Activated T-cell treated with anti-CD3 and anti-CD28 coated beads, Interleukin-2, amount 50 U/mL, for 48 hours (primary cell): ENCODE results near the gene CTF1.
"Not testable (repeated sequence)": the region's sequence is repeated elsewhere in the genome, so short reads cannot be mapped to it uniquely, and the experiment has no call there.

Experiments
- DNase-seq, 2 experiments: peaks; one replicate each; pipeline ENCODE4 v3.0.0-alpha.2; 2020

CTF1 gene

DNA sequence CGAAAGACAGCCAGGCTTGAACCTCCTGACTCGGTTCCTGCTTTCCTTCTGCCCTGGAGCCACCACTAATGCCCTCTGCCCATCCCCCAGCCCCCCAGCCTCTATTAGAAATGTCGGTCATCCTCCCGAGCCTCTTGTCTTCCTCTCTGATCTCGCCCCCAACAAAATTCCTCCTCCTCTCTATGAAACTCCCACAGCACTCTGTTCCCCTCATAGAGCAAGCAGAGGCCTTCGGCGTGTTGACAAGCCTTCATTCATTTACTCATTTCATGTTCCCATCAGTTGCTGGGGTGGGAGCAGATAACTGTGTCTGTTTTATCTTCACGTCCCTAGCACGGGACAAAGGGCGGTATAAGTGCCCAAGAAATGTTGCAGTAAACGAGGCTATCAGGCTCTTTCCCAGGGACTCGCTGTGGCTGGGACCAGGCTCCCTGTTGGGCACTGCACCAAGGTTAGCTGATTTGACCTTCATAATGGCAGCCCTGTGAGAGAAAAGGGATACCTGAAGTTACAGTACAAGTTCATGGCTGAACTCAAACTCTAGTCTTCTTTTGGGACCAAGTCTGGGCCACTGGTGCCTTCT, 34.7 kb downstream of the CTF1 start:
- no peak for DNase-seq

DNA sequence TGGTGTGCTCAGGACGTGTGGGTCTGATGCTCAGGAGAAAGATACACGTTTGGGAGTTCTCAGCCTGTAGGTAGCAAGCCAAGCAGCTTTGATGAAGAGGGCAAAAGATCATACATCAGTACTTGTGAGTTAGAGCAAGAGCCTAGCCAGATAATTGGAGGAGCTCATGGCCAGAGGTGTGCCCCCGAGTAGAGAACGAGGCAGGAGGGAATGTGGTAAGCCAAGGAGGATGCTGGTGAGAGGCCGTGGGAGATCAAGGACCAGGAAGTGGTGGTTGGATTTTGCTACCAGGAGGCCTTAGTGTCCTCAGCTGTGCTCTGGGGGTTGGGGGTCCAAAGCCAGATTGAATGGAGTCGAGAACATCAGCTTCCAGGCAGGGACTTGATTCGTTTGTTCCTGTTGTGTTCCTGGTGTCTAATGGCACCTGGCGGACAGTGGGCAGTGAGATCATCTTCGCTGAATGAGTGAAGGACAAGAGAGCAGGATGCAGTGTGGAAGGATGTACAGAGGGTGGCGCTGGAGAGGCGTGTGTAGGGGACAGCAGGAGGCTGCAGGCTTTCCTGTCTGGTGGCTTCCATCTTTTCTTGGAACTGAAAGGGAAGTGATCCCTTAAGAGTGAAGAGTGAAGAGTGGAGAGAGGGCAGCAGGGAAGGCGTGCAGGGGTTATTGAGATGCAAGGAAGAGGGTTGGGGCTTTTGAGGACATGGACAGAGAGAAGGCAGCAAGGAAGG, 38.6 kb downstream of the CTF1 start:
- peak; percentile 62 to 69 for DNase-seq

DNA sequence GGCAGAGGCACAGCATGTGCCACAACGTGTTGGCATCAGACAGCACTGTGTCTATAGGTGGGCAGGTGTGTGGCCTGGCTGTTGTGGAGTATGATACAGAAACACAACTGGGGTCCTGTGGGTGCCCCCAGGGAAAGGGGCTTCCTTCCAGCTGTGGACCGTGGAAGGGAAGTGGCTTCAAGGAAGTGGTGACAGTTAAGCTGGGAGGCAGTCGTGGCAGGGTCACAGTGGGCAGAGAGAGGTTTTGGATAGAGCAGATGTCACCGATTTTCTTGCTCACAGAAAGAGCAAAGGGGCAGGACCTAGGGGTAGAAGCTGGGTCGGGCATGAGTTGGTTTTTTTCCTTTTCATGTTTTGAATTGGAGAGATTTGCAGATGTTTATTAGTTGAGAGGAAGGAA, 41.3 kb downstream of the CTF1 start:
- DNase-seq, result no peak

DNA sequence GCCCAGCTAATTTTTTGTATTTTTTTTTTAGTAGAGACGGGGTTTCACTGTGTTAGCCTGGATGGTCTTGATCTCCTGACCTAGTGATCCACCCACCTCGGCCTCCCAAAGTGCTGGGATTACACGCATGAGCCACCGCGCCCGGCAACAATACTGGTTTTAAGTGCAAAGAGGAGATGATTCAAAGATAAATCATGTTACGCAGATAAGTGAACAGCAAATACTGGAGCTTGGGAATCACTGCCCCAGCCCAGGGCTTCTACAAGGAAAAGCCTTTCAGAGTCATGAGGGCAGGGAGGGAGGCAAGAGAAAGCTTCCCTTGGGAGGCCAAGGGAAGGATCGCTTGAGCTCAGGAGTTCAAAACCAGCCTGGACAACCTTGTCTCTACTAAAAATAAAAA, 43.2 kb downstream of the CTF1 start:
- not testable (repeated sequence) for DNase-seq

DNA sequence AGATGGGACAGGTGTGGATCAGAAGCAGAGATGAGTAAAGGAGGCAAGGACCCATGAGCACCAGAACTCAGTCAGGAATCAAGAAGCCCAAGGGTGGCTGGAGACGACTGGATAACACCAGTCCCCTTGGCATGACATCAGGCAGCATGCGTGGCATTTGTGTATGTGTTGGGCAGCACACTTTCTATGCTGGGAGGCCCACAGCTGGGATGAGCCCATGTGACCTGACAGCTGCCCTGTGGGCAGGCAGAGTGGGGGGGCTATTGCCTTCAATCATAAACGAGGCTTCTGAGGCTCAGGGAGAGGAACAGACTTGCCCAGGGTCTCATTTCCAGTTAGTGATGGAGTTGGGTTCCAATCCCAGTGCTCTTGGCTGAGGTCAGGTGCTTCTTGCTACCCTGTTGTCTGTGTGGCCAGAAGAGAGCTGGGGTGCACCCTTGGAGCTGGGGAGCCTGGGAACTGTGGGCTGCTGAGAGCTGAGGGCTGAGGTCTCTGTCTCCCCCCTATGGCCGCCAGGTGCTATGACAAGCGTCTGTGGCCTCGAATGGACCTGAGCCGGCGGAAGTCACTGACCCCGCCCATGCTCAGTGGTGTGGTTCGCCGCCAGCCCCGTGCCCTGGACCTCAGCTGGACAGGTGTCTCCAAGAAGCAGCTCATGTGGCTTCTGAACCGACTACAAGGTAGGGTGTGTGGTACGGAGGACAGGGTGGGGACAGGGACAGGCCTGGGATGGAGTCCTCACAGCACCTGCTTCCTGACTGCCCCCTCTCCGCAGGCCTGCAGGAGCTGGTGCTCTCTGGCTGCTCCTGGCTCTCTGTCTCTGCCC, 45.4 kb downstream of the CTF1 start:
- peak; percentile 78 to 83 for DNase-seq

DNA sequence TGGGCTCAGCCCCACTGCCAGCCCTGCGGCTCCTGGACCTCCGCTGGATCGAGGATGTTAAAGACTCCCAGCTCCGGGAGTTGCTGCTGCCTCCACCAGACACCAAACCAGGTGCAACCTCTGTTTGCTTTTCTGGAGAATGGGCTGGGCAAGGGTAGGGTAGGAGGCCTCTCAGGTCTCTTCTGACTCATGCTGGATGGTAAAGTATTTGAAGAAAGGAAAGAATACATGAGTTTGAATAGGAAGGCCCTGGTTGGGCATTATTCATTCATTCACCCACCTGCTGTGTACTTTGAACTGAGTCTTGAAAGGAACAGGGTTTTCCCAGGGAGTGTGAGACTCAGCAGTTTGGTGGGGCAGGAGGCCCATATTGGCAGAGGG, 46.0 kb downstream of the CTF1 start:
- DNase-seq, result no peak

DNA sequence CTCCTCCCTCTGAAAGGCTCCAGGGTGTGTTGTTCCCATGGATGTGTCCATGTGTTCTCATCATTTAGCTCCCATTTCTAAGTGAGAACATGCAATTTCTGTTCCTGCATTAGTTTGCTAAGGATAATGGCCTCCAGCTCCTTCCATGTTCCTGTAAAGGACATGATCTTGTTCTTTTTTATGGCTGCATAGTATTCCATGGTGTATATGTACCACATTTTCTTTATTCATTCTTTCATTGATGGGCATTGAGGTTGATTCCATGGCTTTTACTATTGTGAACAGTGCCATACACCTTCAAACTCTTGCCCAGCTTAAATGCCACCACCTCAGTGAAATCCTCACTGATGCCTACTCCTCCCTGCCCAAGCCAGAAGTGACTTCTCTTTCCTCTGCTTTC, 47.9 kb downstream of the CTF1 start:
- no peak for DNase-seq

DNA sequence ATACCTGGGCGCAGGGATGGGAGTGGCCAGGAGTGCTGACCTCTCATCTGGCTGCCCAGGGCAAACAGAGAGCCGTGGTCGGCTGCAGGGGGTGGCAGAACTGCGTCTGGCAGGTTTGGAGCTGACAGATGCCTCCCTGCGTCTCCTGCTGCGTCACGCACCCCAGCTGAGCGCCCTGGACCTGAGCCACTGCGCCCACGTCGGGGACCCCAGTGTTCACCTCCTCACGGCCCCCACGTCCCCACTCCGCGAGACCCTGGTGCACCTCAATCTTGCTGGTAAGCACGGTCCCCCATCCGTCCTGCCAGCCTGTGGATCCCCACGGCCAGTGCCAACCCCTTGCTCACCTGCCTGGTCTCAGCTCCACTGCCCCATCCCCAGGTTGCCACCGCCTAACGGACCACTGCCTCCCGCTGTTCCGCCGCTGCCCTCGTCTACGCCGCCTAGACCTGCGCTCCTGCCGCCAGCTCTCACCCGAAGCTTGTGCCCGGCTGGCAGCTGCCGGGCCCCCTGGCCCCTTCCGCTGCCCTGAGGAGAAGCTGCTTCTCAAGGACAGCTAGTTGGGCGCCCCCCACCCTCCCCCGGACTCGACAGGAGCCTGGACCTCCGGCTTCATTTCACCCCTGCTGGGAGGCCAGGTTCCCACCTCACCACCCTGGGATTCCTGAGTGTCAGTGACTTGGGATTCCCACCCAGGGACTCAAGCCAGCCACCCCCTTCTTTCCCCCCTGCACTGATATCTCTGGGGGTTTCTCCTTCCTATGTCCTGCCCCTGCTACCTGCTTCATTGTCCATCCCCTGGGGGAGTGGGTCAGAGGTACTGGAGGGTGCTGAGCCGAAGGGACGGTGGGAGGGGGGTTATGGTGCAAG, 50.5 kb downstream of the CTF1 start:
- DNase-seq, result no peak

DNA sequence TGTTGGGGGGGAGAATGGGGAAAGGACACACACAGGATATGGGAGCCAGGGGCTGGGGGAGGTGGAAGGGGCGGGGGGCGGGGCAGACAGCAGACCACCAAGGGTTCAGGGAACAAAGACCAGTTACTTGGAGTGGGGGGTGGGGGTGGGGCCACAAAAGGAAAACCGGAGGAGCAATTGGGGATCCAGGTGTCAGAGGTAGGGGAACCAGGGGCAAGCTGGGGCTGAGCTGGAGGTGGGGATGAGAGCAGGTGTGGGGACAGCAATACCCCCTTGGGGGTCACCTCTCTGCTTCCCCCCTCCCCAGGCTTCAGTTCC, 51.1 kb downstream of the CTF1 start:
- no peak for DNase-seq

DNA sequence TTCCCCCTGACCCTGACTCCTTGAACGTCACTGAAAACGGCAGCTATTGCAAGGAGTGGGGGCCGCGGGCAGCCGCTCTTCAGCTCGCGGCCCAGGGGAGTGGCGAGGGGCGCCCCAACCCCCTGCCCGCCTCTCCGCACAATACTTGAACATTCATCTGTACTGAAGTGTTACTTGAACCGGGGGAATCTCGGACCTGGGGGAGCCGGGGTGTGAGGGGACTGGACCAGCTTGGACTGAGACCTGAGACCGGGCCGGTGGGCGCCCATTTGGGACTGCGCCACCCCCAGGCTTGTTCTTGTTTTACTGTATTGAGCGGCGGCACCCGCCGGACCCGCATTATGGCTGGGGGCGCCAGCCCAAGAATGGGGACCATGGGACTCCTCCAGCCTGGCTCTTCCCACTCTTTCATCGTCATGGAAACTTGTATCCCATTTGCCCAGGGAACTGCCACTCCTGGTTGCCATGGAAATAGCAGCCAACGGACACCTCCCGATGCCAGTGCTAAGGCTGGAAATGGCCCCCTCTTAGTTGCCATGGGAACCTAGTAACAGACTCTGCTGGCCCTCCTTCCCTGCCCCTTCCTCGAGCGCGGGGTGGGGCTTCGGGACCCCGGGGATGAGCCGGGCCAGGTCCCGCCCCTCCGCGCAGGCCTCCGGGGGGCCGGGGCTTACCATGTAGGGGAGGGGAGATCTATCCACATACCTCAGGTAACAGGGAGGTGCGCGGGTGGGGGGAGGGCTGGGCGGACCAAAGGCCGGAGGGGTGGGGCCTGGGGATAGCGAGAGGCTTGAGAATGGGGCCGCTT, 51.6 kb downstream of the CTF1 start:
- no peak for DNase-seq

DNA sequence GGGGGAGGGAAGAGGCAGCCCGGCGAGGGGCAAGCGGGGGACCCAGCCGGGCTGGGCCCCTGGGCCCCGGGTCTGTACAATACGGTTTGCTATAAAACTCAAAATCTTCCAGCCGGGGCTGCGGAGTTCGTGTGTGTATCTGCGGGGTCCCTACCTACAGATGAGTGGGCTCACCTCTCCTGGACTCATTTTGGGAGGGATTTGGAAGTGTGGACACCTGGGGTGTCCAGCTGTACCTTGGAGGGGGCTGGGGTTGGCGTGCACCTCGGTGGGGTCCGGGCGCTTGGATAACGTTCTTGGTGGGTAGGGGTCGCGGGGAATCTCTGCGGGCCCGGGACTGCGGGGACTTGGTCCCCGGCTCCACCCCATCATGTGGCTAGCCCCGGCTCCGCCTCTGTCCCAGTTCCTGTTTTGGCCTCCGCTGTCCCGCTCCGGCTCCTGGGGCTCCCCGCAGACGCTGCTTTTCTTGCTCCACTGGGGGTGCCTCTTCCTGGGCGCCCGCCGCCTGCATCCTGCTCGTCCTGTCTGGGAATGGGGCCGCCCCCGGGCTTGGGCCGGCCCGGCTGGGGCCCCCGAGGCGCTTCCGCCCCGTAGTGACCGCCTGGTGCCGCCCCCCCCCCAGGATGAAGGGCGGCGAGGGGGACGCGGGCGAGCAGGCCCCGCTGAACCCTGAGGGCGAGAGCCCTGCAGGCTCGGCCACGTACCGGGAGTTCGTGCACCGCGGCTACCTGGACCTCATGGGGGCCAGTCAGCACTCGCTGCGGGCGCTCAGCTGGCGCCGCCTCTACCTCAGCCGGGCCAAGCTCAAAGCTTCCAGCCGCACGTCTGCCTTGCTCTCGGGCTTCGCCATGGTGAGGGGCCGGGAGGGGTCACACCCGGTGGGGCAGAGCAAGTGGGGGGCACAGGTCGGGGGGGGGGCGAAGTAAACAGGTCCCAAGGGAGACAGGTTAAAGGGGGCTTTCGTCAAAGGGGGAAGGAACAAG, 52.5 kb downstream of the CTF1 start, which contains the start of gene ORAI3:
ORAI3 (plus strand) TSS at position 402 of the 983 bp plus-strand sequence; CDS start at position 624, 222 bp downstream.
- peak; percentile 55 to 70 for DNase-seq

DNA sequence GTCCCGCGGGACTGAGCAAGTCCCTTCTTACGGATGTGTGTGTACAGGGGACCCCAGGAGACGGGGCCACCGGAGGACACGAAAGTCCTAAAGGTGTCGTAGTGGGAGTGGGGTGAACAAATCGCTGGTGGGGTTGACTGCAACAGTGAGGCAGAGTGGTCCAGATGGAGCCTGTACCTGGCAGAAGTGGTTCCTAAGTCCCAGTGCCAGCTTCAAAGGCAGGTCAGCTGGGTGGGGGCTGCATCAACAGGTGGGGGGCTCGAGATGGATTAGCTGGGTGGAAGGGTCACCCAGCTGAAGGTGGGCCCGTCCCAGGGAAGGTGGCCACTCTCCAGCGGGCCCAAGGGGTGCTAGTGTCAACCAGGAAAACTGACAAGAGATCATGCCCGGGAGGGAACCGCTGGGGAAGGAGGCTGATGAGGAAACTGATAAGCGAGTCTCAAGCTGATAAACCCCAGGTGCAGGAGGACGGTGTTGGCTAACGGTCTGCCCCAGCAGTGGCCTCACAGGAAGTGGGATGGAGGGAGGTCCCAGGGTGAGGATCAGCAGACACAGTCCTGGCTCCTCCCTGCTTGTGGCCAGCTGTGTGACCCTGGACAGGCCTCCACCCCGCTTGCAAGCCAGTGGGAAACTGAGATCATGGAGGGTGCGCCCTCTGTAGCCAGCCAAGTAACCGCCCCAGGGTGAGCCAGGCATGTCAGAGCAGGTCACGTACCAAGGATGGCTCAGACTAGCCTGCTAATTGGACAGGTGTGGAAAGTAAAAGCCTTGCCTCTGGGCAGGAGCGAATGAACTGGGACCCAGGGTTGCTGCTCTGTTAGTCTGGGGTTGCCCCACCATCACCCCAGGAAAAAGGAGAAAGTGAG, 53.5 kb downstream of the CTF1 start:
- peak; percentile 56 to 67 for DNase-seq

DNA sequence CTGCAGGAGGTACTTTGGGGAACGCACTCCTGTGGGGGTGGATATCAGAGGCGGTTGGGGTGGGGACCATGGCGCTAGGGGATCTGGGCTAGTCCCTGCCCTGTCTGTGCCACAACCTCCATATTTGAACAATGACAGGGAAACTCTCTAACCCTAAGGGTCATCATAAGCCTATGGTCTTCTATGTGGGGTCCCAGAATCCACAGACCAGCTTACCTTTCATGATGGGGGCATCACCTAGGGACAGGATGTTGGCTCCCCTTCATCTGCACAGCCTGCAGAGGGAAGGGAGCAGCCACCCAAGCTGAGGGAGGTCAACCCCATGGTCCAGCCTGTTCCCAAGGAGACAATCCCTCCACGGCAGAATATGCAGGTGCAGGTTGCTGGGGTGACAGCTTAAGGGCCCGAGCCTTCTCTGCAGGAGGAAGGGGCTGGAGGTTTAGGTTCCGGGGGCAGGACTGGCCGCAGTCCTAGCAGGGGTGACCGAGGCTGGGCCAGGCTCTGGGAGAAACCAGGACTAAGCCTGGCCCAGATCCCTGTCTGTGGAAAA, 54.2 kb downstream of the CTF1 start:
- no peak for DNase-seq

DNA sequence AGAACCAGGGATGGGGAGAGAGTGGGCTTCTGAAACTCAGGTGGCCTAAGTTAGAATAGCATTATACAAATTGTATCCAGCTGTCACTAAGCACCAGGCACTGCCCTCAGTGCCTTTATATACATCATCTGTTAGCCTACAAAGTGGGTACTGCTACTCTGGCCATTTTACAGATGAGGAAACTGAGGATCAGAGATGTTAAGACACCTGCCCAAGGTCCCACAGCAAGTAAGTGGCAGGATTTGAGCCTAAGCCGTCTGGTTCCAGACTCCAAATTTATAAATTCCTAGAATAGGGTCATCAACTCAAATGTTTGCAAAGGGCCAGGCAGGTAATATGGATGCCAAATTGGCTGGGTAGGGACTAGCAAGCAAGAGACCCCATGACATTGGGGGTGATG, 54.8 kb downstream of the CTF1 start:
- DNase-seq, result no peak

DNA sequence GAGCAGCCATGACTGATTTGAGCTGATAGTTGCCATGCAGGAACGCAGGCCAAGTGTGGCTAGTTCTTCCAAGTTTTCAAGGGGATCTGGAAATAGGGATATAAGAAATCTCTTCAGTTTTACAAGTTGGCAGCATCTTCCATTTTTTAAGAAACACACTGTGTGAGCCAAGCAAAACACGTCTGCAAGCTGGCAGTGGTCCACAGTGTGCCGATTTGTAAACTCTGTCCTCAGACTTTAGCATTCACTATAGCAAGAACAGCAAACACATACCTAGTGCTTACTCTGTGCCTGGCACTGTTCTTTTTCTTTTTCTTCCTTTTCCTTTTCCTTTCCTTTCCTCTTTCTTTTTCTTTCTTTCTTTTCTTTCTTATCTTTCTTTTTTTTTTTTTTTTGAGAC, 55.3 kb downstream of the CTF1 start:
- DNase-seq, result no peak

DNA sequence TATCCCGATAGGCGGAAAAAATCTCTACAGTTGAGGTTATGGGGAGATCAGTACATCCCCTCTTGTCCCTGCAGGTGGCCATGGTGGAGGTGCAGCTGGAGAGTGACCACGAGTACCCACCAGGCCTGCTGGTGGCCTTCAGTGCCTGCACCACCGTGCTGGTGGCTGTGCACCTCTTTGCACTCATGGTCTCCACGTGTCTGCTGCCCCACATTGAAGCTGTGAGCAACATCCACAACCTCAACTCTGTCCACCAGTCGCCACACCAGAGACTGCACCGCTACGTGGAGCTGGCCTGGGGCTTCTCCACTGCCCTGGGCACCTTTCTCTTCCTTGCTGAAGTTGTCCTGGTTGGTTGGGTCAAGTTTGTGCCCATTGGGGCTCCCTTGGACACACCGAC, 56.7 kb downstream of the CTF1 start:
- no peak for DNase-seq
